Esophagus squamous epithelium (tissue), 4 donors: ENCODE data around the gene OPN3.
"Not testable (repeated sequence)": the region's sequence is repeated elsewhere in the genome, so short reads cannot be mapped to it uniquely, and the experiment has no call there.

Experiments used
- POLR2A ChIP-seq, 4 donors: fragments of 450-650 bp; IDR thresholded peaks; one replicate each; pipeline ENCODE4 v1.6.1; 2017; ENCODE audit warnings: antibody characterized with exemption in 4 of 4, mild to moderate bottlenecking in 4 of 4, moderate library complexity in 3 of 4
- TF ChIP-seq, protein P1 (sequence below), 6 experiments: fragments of 450-650 bp in 4 of 6; fragments of 200-600 bp in 2 of 6; sonication (generic) in 2 of 6; IDR thresholded peaks; one replicate each; pipeline ENCODE4 v1.5.1; 2016 to 2019; ENCODE audit warnings: antibody characterized with exemption in 6 of 6, mild to moderate bottlenecking in 4 of 6, moderate library complexity in 4 of 6

DNA sequence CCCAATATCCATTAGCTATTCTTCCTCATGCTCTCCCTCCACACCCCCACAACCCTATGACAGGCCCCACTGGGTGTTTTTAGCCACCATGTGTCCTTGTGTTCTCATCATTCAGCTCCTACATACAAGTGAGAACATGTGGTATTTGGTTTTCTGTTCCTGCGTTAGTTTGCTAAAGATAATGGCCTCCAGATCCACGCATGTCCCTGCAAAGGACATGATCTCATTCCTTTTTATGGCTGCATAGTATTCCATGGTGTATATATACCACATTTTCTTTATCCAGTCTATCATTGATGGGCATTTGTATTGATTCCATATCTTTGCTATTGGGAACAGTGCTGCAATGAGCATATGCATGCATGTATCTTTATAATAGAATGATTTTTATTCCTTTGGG lies 18.8 kb upstream of the OPN3 start:
- TF ChIP-seq POLR2A (IDR thresholded peaks at IDR 0.05), result not testable (repeated sequence)
- TF ChIP-seq, protein P1, sequence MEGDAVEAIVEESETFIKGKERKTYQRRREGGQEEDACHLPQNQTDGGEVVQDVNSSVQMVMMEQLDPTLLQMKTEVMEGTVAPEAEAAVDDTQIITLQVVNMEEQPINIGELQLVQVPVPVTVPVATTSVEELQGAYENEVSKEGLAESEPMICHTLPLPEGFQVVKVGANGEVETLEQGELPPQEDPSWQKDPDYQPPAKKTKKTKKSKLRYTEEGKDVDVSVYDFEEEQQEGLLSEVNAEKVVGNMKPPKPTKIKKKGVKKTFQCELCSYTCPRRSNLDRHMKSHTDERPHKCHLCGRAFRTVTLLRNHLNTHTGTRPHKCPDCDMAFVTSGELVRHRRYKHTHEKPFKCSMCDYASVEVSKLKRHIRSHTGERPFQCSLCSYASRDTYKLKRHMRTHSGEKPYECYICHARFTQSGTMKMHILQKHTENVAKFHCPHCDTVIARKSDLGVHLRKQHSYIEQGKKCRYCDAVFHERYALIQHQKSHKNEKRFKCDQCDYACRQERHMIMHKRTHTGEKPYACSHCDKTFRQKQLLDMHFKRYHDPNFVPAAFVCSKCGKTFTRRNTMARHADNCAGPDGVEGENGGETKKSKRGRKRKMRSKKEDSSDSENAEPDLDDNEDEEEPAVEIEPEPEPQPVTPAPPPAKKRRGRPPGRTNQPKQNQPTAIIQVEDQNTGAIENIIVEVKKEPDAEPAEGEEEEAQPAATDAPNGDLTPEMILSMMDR (IDR thresholded peaks at IDR 0.05), result not testable (repeated sequence)
